Measurements from ENCODE around the gene ABR.
"Not testable (repeated sequence)": the region's sequence is repeated elsewhere in the genome, so short reads cannot be mapped to it uniquely, and the experiment has no call there.

ABR gene

GRCh38 chr17:1065416-1065815 is 114.4 kb downstream of the ABR start:
- DNase-seq = not testable (repeated sequence)

GRCh38 chr17:1060991-1061390 is 118.8 kb downstream of the ABR start:
- peak; percentile 93 for DNase-seq

- no peak for DNase-seq
Observed at GRCh38 chr17:1059131-1059795, 120.5 kb downstream of the ABR start.

- peak; percentile 70 for DNase-seq
Observed at GRCh38 chr17:1058423-1059130, 121.2 kb downstream of the ABR start.

DNA sequence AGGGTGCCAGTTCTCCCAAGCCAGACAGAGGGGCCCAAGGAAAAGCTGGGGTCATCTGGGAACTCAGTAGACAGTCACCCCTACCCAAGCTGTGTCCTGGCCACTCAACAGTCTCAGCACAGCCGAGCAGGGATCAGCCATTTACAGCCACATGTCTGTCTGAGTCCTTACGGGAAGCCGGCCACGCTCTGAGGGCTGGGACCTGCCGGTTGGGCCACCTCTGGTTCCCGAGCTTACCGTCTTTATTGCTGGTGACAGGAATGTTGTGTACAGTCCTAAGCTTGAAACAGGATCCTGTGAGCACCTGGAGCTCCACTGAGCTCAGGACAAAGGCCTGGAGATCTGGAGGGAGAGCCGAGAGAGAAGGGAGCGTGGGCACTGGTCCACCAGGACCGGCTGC is 123.0 kb downstream of the ABR start:
- DNase-seq = no peak

DNA sequence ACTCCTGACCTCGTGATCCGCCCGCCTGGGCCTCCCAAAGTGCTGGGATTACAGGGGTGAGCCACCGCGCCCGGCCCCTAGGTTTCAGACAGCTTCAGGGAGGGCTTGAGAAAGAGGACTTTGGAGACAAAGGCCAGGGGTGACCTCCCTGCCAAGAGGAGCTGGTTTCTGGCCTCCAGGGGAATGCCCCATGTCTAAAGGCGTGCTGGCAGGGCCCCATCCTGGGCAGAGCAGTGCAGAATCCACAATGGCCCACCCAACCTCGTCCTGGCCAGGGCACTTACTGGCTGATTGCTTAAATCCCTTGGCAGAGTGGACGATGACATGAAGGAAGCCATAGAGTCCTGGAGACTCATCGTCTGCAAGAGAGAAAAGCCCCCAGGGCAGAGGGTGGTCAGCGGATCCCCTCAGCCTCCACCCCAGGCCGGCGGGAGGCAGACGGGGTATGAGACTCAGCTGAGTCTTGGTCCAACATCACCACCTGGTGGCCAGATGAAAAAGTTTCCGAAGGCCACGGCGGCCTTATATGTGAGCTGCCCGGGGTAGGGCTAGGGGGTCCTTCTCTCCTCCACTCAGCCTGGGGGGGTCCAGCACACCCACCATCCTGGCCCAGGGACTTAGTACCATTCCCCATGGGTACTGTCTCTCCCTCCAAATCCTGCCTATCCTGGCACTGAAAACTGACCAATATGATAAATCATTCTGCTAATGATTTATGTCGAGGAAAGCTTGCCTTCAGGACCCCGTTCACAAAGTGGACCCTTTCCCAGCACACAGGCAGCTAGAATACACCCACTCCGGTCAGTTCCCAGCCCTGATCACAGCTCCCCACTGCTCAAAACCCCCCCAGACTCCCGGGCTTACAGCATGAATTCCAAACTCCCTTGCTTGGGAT is 123.8 kb downstream of the ABR start:
- peak; percentile 25 for DNase-seq

DNA sequence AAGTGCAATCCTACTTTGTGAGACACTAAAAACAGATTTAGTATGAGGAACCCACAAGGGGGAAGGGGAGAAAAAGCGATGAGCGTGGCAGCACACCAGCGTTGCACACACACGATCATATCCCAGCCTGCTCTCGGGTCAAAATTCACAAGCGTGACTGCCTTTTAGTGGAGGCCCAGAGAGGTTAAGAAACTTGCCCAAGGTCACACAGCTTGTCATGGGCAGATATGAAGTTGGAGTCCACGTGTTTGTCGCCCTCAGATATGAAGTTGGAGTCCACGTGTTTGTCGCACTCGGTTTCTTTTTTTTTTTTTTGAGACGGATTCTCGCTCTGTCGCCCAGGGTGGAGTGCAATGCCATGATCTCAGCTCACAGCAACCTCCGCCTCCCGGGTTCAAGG is 124.5 kb downstream of the ABR start:
- no peak for DNase-seq

DNA sequence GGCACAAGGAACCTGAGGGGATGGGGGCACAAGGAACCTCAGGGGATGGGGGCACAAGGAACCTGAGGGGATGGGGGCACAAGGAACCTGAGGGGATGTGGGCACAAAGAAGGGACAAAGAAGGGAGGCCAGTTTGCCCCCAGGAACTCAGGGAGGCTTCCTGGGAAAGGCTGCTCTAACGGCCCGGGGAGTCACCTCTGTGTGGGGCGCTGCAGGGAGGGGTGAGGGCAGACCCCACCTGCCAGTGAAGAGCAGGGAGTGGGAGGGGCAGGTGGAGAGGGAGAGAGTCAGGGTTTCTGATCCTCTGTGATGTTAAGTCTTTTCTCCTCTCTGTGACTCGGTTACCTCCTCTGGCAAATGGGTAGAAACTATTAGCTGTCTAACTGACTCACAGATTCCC is 125.1 kb downstream of the ABR start:
- no peak for DNase-seq

GRCh38 chr17:1053661-1054360 is 126.0 kb downstream of the ABR start:
- DNase-seq = no peak

- no peak for DNase-seq
Observed at GRCh38 chr17:1050996-1051925, 128.5 kb downstream of the ABR start.

GRCh38 chr17:1050246-1050995 is 129.4 kb downstream of the ABR start:
- DNase-seq = no peak

DNA sequence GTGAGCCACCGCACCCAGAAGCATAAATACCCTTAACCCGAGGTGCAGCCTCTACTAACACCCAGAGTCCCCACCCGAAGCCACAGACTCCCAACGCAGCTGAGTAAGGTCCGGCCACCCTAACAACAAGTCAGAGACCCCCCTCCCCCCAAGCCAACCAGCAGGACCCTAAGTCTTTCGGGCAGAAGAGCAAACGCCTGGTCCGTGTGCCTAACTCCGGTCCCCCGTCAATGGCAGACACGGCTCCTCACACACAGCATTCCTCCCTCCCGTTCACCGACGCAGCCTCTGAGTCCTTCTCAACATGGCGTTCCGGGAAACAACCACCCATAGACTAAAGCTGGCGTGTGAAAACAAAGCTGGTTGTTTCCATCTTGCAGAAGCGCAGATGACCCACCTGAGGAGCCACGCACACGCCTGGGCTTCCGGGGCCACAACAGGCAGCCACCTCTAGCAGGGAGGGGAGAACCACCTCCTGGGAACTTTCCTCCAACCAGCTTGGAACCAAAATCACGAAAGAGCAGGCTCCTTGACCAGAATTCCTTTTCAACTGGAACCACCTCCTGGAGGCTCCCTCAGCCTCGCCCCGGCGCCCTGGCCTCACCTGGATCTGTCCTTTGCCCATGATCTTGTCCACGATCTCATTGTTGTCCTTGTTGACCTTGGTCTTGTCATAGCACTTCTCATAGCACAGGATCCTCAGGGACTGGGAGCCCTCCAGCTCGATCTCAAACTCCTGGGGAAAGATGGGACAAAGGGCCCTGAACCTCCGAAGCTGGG is 130.1 kb downstream of the ABR start:
- no peak for DNase-seq

DNA sequence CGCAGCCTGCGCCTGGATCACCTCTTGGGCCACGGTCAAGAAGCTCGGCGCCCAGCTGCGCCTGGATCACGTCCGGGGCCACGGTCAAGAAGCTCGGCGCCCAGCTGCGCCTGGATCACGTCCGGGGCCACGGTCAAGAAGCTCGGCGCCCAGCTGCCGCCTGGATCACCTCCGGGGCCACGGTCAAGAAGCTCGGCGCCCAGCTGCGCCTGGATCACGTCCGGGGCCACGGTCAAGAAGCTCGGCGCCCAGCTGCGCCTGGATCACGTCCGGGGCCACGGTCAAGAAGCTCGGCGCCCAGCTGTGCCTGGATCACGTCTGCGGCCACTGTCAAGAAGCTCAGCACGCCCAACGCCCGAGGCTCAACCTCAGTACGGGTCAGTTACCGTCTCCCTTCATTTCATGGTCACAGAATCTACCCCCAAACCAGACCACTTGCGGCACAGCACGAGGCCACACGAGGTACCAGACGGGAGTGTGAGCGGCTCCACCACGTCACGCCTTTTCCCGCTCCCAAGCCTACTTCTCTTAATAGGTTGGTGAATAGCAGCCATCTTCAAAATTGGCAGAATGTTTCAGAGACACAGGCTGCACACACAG is 131.2 kb downstream of the ABR start:
- not testable (repeated sequence) for DNase-seq

DNA sequence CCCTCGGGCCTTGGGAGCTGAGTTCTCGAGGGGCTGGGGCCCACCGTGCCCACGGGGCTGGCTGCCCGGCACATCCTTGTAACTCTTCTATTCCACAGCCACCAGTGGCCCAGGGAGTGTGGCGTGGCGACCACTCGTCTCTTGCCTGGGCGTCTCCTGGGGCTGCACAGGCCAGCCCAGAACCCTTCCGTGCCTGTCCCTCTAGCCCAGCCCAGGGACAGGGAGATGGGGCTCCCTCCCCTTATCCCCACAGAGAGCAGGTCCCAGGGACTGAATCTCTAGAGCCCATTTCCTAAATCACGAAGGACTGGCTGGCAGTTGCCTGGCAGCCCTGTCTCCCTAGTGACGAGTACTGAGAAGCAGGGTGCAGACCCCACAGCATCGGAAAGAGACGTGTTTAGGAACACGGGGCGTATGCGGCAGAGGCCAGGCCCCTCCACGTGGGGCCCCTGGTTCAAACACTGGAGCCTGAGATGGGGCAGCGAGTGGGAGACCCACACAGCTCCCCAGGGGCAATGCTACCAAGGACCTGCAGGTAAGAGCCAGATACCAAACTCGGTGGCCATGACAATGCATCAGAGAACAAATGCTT is 131.8 kb downstream of the ABR start:
- no peak for DNase-seq

DNA sequence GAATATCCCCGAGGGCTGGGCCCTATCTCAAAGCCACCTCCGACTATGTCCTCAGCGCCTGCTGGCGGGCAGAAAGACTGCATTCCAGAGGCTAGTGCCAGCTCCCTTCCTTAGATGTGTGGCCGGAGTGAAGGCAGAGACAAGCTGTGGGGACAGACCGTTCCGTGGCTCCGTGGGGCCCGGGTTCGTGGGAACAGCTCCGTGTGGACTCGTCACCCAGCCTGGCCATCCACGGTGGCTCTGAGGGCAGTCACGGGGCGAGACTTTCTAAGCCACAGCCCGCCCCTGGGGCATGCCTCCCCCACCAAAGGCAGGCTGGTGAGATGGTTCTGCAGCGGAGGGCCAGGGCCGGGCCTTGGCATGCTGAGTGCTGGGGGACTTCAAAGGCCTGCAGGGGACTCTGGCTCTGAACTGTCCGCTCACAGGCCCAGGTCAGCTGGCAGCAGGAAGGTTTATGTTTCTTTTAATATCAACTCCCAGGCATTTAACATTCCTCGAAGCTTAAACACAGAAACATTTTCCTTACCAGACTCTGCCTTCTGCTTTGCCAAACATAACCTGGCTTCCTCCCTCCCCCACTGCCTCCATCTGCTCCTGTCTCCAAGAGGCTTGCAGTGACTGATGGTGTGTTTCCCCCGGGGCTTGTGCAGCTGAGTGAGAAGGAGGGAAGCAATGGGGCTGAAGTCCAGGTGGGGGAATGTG is 132.5 kb downstream of the ABR start:
- DNase-seq = no peak

- no peak for DNase-seq
Observed at GRCh38 chr17:1045456-1045855, 134.3 kb downstream of the ABR start.

DNA sequence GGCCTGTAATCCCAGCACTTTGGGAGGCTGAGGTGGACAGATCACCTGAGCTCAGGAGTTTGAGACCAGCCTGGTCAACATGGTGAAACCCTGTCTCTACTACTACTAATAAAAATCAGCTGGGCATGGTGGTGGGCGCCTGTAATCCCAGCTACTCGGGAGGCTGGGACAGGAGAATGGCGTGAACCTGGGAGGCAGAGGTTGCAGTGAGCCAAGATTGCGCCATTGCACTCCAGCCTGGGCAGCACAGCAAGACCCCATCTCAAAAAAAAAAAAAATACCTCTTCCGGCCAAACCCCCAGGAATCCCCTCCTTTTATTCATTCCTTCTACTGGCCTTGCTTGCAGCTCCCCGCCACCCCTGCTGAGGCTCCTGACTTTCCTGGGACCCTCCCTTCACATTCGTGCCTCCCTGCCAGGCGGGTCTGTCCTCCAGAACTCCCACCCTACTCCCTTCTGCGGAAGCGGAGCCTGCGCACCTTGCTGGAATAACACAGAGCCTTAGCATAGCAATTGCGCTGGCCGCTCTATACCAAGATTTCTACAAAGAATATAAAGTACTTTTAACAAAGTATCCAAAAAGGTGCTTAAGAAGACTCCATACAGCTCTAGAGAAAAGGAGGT is 135.3 kb downstream of the ABR start:
- DNase-seq = not testable (repeated sequence)

DNA sequence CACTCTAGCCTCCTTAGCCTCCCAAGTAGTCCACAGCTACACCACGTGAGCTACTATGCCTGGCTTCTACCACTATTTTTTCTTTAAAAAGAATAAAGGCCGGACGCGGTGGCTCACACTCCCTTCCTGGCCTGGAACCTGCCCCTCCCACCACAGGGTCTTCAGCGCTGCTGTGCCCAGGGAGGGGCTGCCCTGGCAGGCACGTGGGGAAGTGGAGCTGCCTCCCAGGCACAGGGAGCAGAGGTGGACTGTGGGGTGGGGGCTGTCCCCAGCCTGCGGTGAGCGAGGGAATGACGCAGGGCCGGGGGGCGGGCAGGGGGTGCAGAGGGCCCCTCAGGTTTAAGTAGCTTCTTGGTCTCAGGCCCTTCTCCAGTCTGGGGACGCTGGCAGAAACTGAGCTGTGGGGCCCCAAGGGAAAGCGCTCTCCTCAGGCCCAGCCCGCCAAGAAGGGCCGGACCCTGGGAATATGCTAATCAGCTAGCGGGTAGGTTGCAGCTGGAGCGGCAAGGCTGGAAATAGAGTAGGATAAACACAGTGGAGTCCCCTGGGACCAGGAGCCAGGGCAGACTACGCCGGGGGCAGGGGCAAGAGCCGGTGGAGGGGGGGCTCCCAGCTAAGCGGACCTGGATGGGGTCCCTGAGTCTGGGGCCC is 136.1 kb downstream of the ABR start:
- DNase-seq = no peak

Measured in RPMI8226 (cell line).